ENCODE measurements around the gene PTDSS2.

The PTDSS2 gene

GRCh38 chr11:501001-501682 is 51.1 kb downstream of the PTDSS2 start:
- DNase-seq (ENCODE audit: low read depth), result no peak

DNA sequence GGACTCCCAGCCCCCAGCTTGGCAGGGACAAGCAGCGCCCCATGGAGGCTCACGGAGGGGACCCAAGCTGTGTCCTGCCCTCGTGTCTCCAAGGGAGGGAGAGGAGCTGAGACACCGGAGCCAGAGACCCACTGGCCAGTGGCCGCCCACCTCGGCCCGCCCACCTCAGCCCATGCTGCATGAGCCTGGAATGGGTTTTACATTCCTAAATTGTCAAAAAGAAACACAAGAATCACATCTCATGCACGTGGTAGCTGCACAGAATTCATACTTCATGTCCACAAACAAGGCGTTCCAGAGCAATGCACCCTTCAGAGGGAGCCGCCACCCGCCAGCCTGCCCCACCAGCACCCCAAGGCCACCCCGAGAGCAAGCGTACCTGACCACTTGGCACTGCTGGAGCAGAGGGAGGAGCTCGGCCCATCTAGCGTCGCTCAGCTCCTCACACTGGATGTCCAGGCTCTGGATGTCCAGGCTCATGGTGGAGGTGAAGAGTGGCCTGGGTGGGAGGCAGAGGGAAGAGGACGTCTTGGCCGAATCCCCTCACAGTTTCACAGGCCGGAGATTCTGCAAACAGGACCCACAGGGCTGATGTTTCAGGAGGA is 51.7 kb downstream of the PTDSS2 start:
- no peak for DNase-seq (ENCODE audit: low read depth)
- no peak for TF ChIP-seq CTCF (IDR thresholded peaks at IDR 0.05; ENCODE audit: insufficient read depth, low read depth, low read length, missing control alignments)
- H3K4me3 ChIP-seq (ENCODE audit: low read depth, low read length), result no peak overlapping the region

More at GRCh38 chr11:501001-501682, 51.1 kb downstream of the PTDSS2 start:
- no peak overlapping the region for H3K4me3 ChIP-seq (ENCODE audit: low read depth, low read length)
- TF ChIP-seq CTCF (IDR thresholded peaks at IDR 0.05; ENCODE audit: insufficient read depth, low read depth, low read length, missing control alignments), result no peak

GRCh38 chr11:502288-503178 is 52.5 kb downstream of the PTDSS2 start:
- no peak for DNase-seq (ENCODE audit: low read depth)
- TF ChIP-seq CTCF (IDR thresholded peaks at IDR 0.05; ENCODE audit: insufficient read depth, low read depth, low read length, missing control alignments), result no peak
- no peak overlapping the region for H3K4me3 ChIP-seq (ENCODE audit: low read depth, low read length)

DNA sequence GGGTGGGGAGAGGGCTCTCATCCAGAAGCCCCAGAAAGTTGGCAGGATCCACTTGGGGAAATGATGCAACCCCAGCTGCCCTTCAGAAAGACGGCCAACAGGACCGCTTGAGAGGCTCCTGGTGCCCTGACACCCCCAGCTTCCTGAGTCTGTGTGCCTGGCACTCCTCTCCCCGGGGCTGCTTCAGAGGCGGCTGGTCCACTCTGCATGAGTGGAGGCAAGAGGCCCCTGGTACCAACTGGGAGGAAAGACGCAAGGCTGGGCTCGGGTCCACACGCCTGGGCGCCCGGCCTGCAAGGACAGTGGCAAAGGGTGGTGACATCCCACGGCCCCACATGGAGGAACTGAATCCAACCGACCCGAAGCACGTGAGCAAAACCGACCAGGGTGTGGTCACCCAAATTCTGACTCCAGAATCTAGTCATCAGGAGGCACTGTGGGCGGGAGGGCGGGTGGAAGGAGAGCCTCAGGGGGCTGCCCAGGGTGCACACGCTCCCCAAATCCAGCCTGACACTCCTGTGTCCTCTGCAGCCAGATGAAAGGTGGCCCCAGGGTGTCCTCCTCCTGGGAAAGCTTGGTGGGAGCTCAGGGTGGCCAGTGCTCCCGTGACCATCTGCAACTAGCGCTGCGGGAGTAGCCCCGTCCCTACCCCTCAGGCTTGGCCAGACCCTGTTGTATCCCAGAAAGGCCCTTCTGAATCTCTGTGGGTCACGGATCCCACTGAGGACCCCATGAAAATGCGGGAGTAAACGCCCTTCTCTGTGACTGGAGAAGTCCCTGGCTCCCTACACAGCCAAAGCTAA is 53.3 kb downstream of the PTDSS2 start:
- H3K4me3 ChIP-seq (ENCODE audit: low read depth, low read length), result peak overlapping the region; percentile 90
- no peak for TF ChIP-seq CTCF (IDR thresholded peaks at IDR 0.05; ENCODE audit: insufficient read depth, low read depth, low read length, missing control alignments)
- peak; percentile 81 for DNase-seq (ENCODE audit: low read depth)

- peak; percentile 58 for DNase-seq (ENCODE audit: low read depth)
- no peak for TF ChIP-seq CTCF (IDR thresholded peaks at IDR 0.05; ENCODE audit: insufficient read depth, low read depth, low read length, missing control alignments)
- peak overlapping the region; percentile 90 for H3K4me3 ChIP-seq (ENCODE audit: low read depth, low read length)
Measured at GRCh38 chr11:504053-504993, 54.2 kb downstream of the PTDSS2 start.
